Gastrocnemius medialis (tissue), 4 donors: ENCODE measurements around the gene ZBTB4. TPM values are rescaled to one million over a fixed set of nuclear protein-coding genes. Genes with fewer than 3 reads are reported as not detected.
A peak's percentile ranks its signal among the peaks of the same experiment; 100 is the strongest.
"Not testable (repeated sequence)": the region's sequence is repeated elsewhere in the genome, so short reads cannot be mapped to it uniquely, and the experiment has no call there.

ENCODE experiments used
- ATAC-seq, 2 donors: fragments of 150-250 bp; one replicate each; pipeline ENCODE4 v1.9.1; 2016
- DNase-seq, 2 donors: peaks; one replicate each; pipeline ENCODE4 v3.0.0-alpha.2; 2019
- H3K27ac ChIP-seq, 4 donors: fragments of 200-600 bp; sonication (generic); 1 replicate in 1 of 4; 2 replicates in 3 of 4; pipeline ENCODE4 v1.5.1; 2016 to 2018; ENCODE audit warnings: mild to moderate bottlenecking in 2 of 4, moderate library complexity in 1 of 4
- H3K27me3 ChIP-seq, 3 donors: fragments of 200-600 bp; sonication (generic) in 2 of 3; 1 replicate in 1 of 3; 2 replicates in 2 of 3; pipeline versions ENCODE4 v1.5.1 to v1.6.0; 2016 to 2019; ENCODE audit warnings: mild to moderate bottlenecking in 1 of 3, moderate library complexity in 1 of 3
- H3K36me3 ChIP-seq, 2 donors: fragments of 200-600 bp; sonication (generic) in 1 of 2; one replicate each; pipeline ENCODE4 v1.5.1; 2017 to 2018
- H3K4me1 ChIP-seq, 2 donors: fragments of 200-600 bp; sonication (generic) in 1 of 2; one replicate each; pipeline ENCODE4 v1.5.1; 2016 to 2017; ENCODE audit warnings: mild to moderate bottlenecking in 2 of 2
- H3K4me3 ChIP-seq, 4 donors: fragments of 200-600 bp; sonication (generic) in 3 of 4; 1 replicate in 1 of 4; 2 replicates in 3 of 4; pipeline ENCODE4 v1.5.1; 2016 to 2019; ENCODE audit warnings: mild to moderate bottlenecking in 2 of 4
- H3K9me3 ChIP-seq, 3 donors: fragments of 200-600 bp; sonication (generic) in 2 of 3; 1 replicate in 1 of 3; 2 replicates in 2 of 3; pipeline ENCODE4 v1.5.1; 2016 to 2019
- CTCF ChIP-seq, 5 experiments: fragments of 450-650 bp in 3 of 5; fragments of 200-600 bp in 2 of 5; sonication (generic) in 2 of 5; IDR thresholded peaks in 4 of 5; conservative IDR thresholded peaks in 1 of 5; 1 replicate in 4 of 5; 2 replicates in 1 of 5; pipeline ENCODE4 v1.5.1; 2016 to 2019; ENCODE audit warnings: antibody characterized with exemption in 5 of 5, mild to moderate bottlenecking in 3 of 5, moderate library complexity in 3 of 5
- POLR2A ChIP-seq, 2 donors: fragments of 450-650 bp; IDR thresholded peaks; one replicate each; pipeline ENCODE4 v1.6.1; 2017; ENCODE audit warnings: antibody characterized with exemption in 2 of 2, mild to moderate bottlenecking in 2 of 2, moderate library complexity in 2 of 2
- in situ Hi-C, 4 donors: fragments of 200-750 bp; cut with MboI; loops; one replicate each; pipeline versions ENCODE4 v1.15.0 to v1.8.0; 2017; ENCODE audit warnings: low sequenced_read_pairs in 4 of 4
- intact Hi-C: fragments of 100-400 bp; cut with DNase I; formaldehyde crosslinking; loops from one replicate; pipeline ENCODE4 v1.15.1; 2023; ENCODE audit warnings: low total_unique reads
- total RNA-seq, 4 donors: library from RNA; depleted of rRNA; stranded (reverse); fragments of >200 nt; gene quantifications; one replicate each; pipeline versions ENCODE4 v1.1.0 to v1.2.3, GENCODE V29; 2016

ZBTB4 gene
- total RNA-seq, 4 donors from 2014 or later, result 24.2 to 43.1 (median 31.2) TPM

DNA sequence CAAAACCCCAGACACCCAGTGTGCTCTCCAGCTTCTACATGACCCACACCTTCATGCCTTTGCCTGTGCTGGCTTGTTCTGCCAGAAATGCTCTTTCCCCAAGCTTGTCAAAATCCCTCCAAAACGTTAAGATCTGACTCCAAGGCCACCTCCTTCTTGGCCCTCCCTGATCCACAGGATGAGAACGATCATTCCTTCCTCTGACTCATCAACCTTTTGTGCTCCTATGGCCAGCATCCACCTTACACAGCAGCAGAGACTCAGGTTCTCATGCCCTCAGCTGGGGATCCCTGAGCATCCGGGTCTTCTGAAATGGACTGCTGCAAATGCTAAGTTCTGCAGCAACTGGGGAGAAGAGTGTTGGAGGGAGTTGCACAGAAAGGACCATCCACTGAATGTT, 2.9 kb downstream of the ZBTB4 start:
- ATAC-seq, result peak; percentile 25 to 34
- Histone ChIP-seq H3K9me3 (no peaks in the 10 kb centered on the region), H3K36me3 (no peaks in the 10 kb centered on the region), H3K27me3 (no peaks in the 10 kb centered on the region), H3K4me3 (no peak overlapping the region), H3K27ac (peak overlapping the region; percentile 97 to 100 (median 100)), H3K4me1 (peaks cover 61 to 74% of the 10 kb centered on the region in 2 donors)
- in situ Hi-C loops (loop anchor here in 1 of 4 donors (5.0 kb wide), 1 partner anchor 34 kb away; no protein-coding TSS in a partner anchor), intact Hi-C loops (loop anchor here (2.0 kb wide), 1 partner anchor 32 kb away; the partner anchor contains the start of gene CHRNB1)
- DNase-seq, result peak in 1 of 2 donors; percentile 53
- TF ChIP-seq POLR2A (IDR thresholded peaks at IDR 0.05), result no peak
- no peak for TF ChIP-seq CTCF (IDR thresholded peaks at IDR 0.05 in 4 of 5, conservative IDR thresholded peaks at IDR 0.05 in 1 of 5)

GRCh38 chr17:7475764-7476422, 3.5 kb downstream of the ZBTB4 start:
- intact Hi-C loops, result loop anchor here (2.0 kb wide), 1 partner anchor 31 kb away; the partner anchor contains the start of gene CHRNB1
- H3K4me1 ChIP-seq, result peaks cover 67 to 74% of the 10 kb centered on the region in 2 donors

DNA sequence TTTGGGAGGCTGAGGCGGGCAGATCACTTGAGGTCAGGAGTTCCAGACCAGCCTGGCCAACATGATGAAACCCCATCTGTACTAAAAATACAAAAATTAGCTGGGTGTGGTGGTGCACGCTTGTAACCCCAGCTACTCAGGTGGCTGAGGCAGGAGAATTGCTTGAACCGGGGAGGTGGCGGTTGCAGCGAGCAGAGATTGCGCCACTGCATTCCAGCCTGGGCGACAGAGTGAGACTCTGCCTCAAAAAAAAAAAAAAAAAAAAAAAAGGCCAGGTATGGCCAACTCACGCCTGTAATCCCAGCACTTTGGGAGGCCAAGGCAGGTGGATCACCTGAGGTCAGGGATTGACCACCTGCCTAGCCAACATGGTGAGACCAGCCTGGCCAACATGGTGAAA, 4.7 kb downstream of the ZBTB4 start:
- H3K27me3 ChIP-seq, intact Hi-C loops, H3K9me3 ChIP-seq, ATAC-seq, H3K36me3 ChIP-seq, H3K4me3 ChIP-seq: not testable (repeated sequence)
- Histone ChIP-seq H3K4me1 (peaks cover 66 to 74% of the 10 kb centered on the region in 2 donors), H3K27ac (peak overlapping the region; percentile 97 to 100 (median 100))
- DNase-seq, result peak in 1 of 2 donors; percentile 73
- in situ Hi-C loops, result loop anchor here in 1 of 4 donors (5.0 kb wide), 1 partner anchor 32 kb away; no protein-coding TSS in a partner anchor

More at GRCh38 chr17:7475764-7476422, 3.5 kb downstream of the ZBTB4 start:
- TF ChIP-seq POLR2A (IDR thresholded peaks at IDR 0.05) (peak; percentile 58 to 60), CTCF (IDR thresholded peaks at IDR 0.05 in 4 of 5, conservative IDR thresholded peaks at IDR 0.05 in 1 of 5) (no peak)
- Histone ChIP-seq H3K9me3 (no peaks in the 10 kb centered on the region), H3K27me3 (no peaks in the 10 kb centered on the region), H3K4me3 (peak overlapping the region in 2 of 4 donors; percentile 6 to 22), H3K36me3 (no peaks in the 10 kb centered on the region), H3K27ac (peak overlapping the region; percentile 97 to 100 (median 100))
- ATAC-seq, result peak; percentile 72 to 76
- in situ Hi-C loops, result loop anchor here in 1 of 4 donors (5.0 kb wide), 1 partner anchor 34 kb away; no protein-coding TSS in a partner anchor
- peak; percentile 79 to 89 for DNase-seq

- ATAC-seq (no peak), DNase-seq (no peak)
- Histone ChIP-seq H3K36me3 (no peaks in the 10 kb centered on the region), H3K4me1 (peaks cover 62 to 67% of the 10 kb centered on the region in 2 donors), H3K9me3 (no peaks in the 10 kb centered on the region), H3K4me3 (no peak overlapping the region), H3K27ac (peak overlapping the region; percentile 62 to 100 (median 90)), H3K27me3 (no peaks in the 10 kb centered on the region)
- in situ Hi-C loops (no loop called here), intact Hi-C loops (no loop called here)
- TF ChIP-seq POLR2A (IDR thresholded peaks at IDR 0.05) (no peak), CTCF (IDR thresholded peaks at IDR 0.05 in 4 of 5, conservative IDR thresholded peaks at IDR 0.05 in 1 of 5) (no peak)
These were observed 7.7 kb downstream of the ZBTB4 start for GRCh38 chr17:7471729-7472128.

DNA sequence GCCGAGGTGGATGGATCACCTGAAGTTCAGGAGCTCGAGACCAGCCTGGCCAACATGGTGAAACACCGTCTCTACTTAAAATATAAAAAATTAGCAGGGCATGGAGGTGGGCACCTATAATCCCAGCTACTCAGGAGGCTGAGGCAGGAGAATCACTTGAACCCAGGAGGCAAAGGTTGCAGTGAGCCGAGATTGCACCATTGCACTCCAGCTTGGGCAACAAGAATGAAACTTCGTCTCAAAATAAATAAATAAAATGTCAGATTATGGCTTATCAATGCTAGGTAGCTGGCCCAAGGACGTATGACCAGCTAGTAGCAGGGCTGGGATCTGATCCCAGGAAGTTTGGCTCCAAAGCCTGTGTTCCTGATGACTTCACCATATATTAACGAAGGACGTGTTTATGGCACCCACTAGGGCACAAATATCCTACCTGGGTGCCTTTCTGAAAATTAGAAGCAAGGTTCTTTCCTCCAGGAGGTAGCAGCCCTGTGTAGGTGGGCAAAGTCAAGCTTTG, 8.9 kb downstream of the ZBTB4 start:
- intact Hi-C loops, H3K36me3 ChIP-seq, H3K4me3 ChIP-seq, ATAC-seq, H3K9me3 ChIP-seq, H3K27me3 ChIP-seq, DNase-seq, in situ Hi-C loops: not testable (repeated sequence)
- peak overlapping the region; percentile 62 to 100 (median 90) for H3K27ac ChIP-seq
- H3K4me1 ChIP-seq, result peaks cover 59 to 69% of the 10 kb centered on the region in 2 donors

DNA sequence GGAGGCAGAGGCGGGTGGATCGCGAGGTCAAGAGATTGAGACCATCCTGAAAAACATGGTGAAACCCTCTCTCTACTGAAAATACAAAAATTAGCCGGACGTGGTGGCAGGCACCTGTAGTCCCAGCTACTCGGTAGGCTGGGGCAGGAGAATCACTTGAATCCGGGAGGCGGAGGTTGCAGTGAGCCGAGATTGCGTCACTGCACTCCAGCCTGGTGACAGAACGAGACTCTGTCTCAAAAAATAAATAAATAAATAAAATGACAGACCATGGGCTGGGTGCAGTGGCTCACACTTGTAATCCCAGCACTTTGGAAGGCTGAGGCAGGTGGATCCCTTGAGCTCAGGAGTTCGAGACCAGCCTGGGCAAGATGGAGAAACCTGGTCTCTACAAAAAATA, 9.6 kb downstream of the ZBTB4 start:
- DNase-seq, ATAC-seq, H3K9me3 ChIP-seq, H3K4me3 ChIP-seq, in situ Hi-C loops, H3K36me3 ChIP-seq, H3K27me3 ChIP-seq: not testable (repeated sequence)
- Histone ChIP-seq H3K4me1 (peaks cover 52 to 62% of the 10 kb centered on the region in 2 donors), H3K27ac (peak overlapping the region in 3 of 4 donors; percentile 62 to 100 (median 83))
- intact Hi-C loops, result loop anchor here (2.0 kb wide), 1 partner anchor 23 kb away; no protein-coding TSS in a partner anchor
